CD1c-positive myeloid dendritic cell (primary cell): ENCODE data around the gene SCGB1C1.

Experiments
- DNase-seq: peaks from one replicate; pipeline ENCODE4 v3.0.0-alpha.2; 2016; ENCODE audit errors: extremely low spot score

SCGB1C1 gene

GRCh38 chr11:205221-206001 is 12.5 kb downstream of the SCGB1C1 start:
- DNase-seq: no peak

- no peak for DNase-seq
These were observed 13.1 kb downstream of the SCGB1C1 start for GRCh38 chr11:206002-206384.

DNA sequence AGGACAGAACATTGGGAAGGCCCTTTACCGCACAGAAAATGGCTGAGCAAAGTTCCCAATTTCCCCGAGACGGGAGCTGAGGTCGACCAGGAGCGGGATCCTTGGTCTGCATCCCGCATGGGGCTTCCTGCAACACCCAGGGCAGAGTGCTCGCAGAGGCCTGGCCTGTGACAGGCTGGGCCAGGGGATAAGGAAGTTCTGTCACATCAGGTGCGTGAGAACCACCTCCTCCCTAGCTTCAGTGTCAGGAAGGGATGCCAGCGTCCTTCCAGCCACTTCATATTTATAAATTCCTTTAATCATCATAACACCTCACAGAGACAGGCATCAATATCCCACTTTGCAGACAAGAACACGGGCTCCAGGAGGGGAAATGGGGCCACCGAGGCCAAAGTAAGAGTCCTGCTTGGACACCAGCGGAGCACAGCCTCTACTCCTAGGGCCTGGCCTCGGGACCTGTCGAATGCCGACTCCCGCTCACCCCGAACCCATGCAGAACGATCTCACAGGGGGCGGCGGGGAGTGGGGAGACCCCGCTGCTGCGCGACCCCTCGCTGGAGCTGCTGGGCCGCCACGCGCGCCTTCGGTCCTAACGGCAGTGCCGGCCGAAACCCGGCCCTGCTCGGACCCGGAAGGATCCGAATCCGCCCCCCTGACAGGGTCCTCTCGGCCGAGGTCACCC is 13.8 kb downstream of the SCGB1C1 start:
- peak; percentile 58 for DNase-seq

GRCh38 chr11:207208-207862 is 14.5 kb downstream of the SCGB1C1 start, which contains the start of the genes BET1L and RIC8A:
TSS of gene BET1L (minus strand) at chr11:207399. CDS start at chr11:207321, 78 bp downstream.
TSS of gene RIC8A (plus strand) at chr11:207708. CDS start at chr11:208855, 1,147 bp downstream.
- DNase-seq: peak; percentile 99

DNA sequence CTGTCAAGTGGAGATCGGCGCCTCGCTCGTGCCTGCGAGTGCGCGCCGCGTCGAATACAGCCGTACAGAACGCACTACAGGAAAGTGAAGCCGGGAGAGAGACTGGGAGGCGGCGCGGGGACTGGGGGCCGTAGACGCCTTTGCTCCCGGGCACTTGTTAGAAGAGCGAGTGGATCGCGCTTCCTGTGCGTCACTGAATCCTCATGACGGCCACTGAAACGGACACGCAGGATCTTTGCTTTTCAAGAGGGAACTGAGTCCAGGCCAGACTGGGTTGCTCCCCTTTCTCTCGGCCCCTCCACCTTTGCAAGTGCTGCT is 14.9 kb downstream of the SCGB1C1 start:
- peak; percentile 78 for DNase-seq

DNA sequence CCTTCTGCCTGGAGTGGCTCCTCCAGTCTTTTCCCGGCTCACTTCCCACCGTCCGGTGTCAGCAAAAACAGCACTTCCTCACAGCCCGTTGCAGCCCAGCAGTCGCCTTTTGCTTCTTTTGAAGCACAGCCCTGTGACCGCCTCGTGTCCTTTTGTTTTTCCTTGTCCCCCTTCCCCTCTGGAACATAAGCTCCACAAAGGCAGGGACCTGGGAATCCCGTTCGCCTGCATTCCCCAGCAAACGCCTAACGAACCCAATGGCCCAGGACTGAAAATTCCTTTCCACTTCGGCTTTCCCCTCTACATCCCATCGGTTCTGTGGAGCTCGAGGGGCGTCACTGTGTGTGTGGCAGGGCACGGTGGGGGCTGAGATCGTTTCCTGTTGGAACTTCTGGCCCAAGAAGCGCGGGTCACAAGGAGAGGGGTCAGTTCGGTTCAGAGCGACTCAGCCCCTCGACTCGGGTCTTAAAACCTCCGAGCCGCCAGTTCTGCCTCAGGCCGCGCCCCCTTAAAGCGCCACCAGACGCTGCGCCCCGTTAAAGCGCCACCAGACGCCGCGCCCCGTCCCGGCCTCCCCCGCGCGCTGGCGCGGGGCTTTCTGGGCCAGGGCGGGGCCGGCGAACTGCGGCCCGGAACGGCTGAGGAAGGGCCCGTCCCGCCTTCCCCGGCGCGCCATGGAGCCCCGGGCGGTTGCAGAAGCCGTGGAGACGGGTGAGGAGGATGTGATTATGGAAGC is 15.5 kb downstream of the SCGB1C1 start:
- peak; percentile 93 for DNase-seq

GRCh38 chr11:208917-209260 is 16.0 kb downstream of the SCGB1C1 start:
- DNase-seq: no peak

DNA sequence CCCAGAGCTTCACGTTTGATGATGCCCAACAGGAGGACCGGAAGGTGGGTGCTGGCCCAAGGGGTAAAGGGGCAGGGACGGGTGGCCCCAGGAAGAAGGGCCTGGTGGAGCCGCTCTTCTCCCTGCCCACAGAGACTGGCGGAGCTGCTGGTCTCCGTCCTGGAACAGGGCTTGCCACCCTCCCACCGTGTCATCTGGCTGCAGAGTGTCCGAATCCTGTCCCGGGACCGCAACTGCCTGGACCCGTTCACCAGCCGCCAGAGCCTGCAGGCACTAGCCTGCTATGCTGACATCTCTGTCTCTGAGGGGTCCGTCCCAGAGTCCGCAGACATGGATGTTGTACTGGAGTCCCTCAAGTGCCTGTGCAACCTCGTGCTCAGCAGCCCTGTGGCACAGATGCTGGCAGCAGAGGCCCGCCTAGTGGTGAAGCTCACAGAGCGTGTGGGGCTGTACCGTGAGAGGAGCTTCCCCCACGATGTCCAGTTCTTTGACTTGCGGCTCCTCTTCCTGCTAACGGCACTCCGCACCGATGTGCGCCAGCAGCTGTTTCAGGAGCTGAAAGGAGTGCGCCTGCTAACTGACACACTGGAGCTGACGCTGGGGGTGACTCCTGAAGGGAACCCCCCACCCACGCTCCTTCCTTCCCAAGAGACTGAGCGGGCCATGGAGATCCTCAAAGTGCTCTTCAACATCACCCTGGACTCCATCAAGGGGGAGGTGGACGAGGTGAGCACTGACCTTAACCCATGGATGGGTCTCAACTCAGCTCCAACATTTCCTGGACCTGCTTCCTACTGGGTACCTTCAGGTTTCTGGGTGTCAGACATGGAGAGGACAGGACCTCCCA is 16.6 kb downstream of the SCGB1C1 start:
- peak; percentile 35 for DNase-seq

DNA sequence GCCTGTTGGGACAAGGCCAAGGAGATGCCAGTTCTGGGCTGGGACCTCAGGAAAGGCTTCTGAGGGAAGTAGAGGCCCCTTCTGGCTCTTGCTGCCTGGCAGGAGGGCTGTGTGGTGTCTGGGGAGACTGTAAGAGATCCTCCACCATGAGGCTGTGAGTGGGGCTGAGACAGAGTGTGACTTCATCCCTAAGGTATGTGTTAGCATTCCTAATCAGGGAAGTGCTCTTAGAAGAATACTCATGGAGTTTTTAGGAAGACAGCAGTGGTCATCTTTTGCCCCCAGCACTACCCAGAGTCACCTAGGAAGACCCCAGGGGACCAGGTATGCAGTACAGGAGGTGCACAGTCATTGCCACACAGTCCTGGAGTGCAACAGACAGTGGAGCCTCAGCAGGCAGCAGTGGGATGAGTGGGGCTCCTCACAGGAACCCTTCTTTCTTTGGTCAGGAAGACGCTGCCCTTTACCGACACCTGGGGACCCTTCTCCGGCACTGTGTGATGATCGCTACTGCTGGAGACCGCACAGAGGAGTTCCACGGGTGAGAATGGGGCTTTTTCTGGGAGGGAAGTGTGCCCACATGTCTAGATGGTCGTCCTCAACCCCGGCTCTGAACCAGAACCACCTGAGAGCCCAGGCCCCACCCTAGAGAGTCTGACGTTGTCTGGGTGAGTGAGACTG is 17.4 kb downstream of the SCGB1C1 start:
- no peak for DNase-seq

DNA sequence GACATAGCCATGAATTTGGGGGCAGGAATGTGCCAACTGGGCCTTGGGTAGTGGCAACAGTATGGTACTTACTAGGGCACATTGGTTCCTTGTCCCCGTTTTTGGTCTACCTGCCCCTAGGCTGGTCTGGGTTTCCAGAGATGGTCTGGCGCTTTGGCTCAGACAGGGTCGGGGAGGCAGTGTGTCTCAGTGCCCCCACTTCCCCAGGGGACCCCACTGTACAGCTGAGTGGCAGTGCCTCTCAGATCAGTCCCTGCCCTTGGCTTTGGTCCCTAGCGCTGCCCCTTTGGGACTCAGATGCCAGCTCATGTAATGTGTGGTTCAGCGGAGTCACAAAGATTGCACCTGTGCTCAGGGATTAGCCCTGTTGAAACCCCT is 17.9 kb downstream of the SCGB1C1 start:
- DNase-seq: no peak

DNA sequence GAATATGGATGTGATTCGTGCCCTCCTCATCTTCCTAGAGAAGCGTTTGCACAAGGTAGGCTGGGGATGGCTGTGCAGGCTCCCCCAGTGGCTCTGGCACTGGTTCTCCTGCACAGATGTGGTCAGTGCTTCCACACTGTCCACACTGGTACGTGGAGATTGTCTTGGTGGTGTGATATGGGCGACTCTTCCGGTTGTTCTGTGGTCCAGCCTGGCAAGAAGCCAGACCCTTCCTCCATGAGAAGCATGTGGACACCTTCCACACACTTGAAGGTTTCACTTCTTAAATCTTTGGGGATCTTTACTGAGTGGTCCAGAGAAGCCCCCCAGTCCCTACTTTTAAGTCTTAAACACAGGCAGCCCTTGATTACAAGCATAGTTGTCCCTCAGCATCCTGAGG is 18.4 kb downstream of the SCGB1C1 start:
- DNase-seq: no peak

DNA sequence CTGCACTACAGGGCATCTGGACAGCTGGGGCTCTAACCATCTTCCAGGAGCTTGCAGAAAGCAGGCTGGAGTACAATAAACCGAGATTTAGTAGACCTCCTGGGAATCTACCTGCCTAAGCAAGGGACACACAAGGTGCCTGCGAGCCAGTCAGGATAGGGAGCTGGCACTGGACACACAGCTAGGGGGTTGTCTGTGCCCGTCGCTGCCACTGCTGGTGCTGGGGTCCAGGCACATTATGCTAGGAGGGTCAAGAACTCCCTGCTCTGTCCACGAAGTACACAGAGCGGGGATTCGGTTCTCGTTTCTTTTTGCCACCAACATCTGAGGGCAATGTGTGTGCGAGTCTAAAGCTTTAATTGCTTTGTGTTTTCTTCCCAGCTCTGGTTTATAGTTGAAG is 18.9 kb downstream of the SCGB1C1 start:
- no peak for DNase-seq

GRCh38 chr11:212150-213100 is 19.5 kb downstream of the SCGB1C1 start:
- no peak for DNase-seq

DNA sequence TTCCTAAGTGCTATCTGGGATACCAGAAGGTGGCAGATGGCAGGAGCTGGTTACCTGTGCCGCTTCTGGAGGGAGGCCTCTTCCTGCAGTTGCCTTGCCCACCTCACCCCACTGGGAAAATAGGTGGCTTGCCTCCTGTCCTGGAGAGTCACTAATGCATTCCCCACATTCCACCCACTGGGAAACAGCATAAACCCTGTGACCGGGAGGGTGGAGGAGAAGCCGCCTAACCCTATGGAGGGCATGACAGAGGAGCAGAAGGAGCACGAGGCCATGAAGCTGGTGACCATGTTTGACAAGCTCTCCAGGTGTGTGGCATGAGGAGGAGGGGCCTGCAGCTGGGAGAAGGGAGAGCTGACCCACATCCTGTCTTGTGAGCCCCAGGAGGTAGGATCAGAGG is 20.2 kb downstream of the SCGB1C1 start:
- no peak for DNase-seq

DNA sequence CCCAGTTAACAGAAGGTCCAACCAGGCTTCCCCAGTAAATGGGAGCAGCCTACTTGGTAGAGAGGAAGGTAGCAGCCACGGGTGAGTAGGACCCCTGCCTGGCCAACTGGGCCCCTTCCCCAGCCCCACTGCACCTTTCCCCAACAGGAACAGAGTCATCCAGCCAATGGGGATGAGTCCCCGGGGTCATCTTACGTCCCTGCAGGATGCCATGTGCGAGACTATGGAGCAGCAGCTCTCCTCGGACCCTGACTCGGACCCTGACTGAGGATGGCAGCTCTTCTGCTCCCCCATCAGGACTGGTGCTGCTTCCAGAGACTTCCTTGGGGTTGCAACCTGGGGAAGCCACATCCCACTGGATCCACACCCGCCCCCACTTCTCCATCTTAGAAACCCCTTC is 21.2 kb downstream of the SCGB1C1 start:
- DNase-seq: no peak

GRCh38 chr11:215581-216037 is 22.7 kb downstream of the SCGB1C1 start:
- DNase-seq: no peak

DNA sequence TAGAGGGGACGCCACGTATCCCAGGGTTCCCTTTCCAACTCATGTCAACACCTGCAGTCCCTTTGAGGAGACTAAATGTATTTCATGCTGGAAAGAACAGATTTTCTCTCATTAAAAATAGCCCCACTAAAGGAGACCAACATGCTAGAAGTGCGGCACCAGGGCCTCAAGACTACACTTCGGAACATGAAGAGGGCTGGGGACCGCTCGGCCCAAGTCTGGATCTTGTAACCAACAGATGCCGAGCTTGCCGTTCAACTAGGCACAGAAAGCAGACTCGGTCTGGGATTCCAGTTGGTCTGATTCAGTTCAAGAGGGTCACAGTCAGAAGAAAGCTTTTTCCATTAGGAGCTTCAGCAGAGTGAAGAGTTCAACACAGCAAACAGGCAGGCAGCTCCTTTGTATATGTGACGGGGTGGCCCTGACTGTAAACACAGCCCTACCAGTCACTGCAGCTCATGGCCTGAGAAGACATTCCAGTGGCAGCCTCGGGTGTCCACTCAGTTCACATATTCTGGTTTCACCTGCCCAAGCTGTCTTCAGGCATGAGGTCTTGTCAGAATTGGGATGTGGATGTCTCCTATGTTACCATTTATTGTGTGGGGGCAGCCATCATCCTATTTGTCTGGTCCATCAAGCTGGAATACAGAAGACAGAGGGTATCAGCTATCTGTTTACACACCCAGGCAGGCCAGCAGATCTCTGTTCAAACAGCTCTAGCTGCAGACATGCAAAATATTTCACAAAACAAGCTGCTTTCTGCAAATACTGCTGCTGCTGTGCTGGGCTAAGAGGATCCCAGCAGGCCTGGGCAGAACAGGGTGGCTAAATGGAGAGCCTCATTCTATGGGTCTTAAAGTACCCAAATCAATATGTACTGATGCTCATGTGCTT is 23.4 kb downstream of the SCGB1C1 start:
- DNase-seq: no peak

DNA sequence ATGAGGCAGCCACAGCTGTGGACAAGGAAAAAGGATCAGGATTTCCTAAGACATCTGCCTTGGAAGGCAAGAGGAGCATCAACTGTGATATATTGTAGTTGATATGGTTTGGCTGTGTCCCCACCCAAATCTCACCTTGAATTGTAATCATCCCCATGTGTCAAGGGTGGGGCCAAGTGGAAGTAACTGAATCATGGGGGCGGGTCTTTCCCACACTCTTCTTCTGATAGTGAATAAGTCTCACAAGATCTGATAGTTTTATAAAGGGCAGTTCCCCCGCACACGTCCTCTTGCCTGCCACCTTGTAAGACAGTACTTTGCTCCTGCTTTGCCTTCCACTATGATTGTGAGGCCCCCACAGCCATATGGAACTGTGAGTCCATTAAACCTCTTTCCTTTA is 24.8 kb downstream of the SCGB1C1 start:
- DNase-seq: no peak
